Activated CD4-positive, alpha-beta T cell treated with anti-CD3 and anti-CD28 coated beads, Interleukin-2, amount 50 U/mL, for 4 hours (primary cell): ENCODE measurements around the gene XKR7.

Experiments
- DNase-seq, 2 experiments: peaks; one replicate each; pipeline ENCODE4 v3.0.0-alpha.2; 2020

XKR7 gene

GRCh38 chr20:32050324-32050841 lies 82.4 kb downstream of the XKR7 start:
- no peak for DNase-seq

DNA sequence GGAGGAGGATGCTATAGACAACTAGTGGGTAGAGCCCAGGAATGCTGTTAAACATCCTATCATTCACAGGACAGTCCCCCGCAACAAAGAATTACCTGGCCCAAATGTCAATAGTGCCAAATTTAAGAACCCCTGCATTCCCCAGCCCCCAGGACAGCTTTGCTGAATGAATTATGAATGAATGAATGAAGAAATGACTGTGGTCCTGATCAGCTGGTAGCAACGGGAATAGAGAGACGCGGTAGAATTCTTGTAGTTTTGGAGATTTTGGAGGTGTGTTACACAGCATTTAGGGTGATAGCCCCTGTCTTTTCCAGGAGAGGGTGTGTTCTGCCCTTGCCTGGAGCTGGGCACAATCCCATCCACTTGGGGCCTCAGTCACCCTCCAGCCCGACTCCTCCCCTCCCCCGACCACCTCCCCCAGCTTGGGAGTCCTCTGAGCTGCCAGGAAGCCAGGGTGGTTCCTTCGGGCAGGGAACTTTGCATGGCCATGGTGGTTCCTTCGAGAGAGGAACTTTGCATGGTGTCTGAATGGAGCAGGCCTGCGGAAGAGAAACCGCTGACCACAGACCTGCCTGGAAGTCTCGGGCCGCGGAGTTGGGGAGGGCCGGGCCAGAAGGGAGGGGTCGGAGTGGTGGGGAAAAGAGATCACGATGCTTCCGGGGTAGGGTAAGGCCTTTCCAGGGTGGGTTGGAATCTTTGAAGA lies 83.1 kb downstream of the XKR7 start:
- DNase-seq = no peak

- no peak for DNase-seq
These were observed 83.8 kb downstream of the XKR7 start for GRCh38 chr20:32051720-32052089.

DNA sequence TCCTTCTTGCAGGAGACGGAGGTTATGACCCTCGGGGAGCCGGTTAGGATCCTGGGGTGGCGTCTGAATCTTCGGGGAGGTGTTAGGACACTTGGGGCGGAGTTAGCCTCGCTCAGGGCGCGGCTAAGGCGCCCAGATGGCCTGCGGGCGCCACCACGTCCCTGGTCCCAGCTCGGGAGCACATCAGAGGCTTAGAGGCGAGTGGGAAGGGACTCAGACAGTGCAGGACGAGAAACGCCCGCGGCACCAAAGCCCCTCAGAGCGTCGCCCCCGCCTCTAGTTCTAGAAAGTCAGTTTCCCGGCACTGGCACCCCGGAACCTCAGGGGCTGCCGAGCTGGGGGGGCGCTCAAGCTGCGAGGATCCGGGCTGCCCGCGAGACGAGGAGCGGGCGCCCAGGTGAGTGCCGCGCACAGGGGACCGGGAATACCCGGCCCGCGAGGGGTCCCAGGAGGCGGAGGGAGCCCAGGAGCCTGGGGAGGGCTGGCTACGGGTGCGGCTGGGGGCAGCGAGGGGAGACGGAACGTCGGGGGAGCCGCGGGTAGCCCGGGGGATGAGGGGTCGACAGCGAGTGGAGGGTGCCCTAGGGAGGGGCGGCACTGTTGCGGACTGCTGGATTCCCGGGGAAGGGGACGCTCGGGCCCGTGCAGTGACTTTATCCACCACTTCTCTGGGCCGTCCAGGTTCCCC lies 84.3 kb downstream of the XKR7 start, which contains the start of gene HCK:
HCK (plus strand) TSS at position 153 of the 688 bp plus-strand sequence.
- no peak for DNase-seq

GRCh38 chr20:32052778-32053362 lies 84.9 kb downstream of the XKR7 start:
- no peak for DNase-seq
